Panc1 (cell line): ENCODE results near the gene STAB1. TPM values are rescaled to one million over a fixed set of nuclear protein-coding genes. Genes with fewer than 3 reads are reported as not detected.

Experiments
- ATAC-seq: fragments of 200-7000 bp; cut with Tn5 transposase; 2 replicates; pipeline ENCODE4 v1.9.1; 2020; ENCODE audit warnings: mild to moderate bottlenecking, moderate library complexity
- BruUV-seq: library from RNA; stranded (reverse); fragments of 400-500 nt; replicated peaks from 2 replicates; lab custom pipeline; 2021; lab: Mats Ljungman, UMichigan
- CTCF ChIA-PET: fragments of 300-600 bp; sonication (Branson Sonifier 250); formaldehyde crosslinking; loops from one replicate; lab custom pipeline; 2022; ENCODE audit warnings: antibody characterized with exemption; lab: Charles Lee
- POLR2A ChIA-PET: fragments of 300-600 bp; sonication (Branson Sonifier 250); formaldehyde crosslinking; loops from one replicate; lab custom pipeline; 2022; ENCODE audit warnings: antibody characterized with exemption; lab: Charles Lee
- DNase-seq: peaks from one replicate; pipeline ENCODE4 v3.0.0-alpha.2; 2010; ENCODE audit warnings: low read depth, low spot score
- H3K27ac ChIP-seq: 2 replicates; pipeline ENCODE4 v1.5.1; 2011; ENCODE audit warnings: mild to moderate bottlenecking, low read length, inconsistent platforms
- H3K27me3 ChIP-seq: fragments of 200-500 bp; sonication (Bioruptor generic); 2 replicates; pipeline ENCODE4 v1.6.0; 2014; ENCODE audit warnings: low read length, inconsistent platforms; ENCODE audit not compliant: control insufficient read depth, insufficient read depth
- H3K36me3 ChIP-seq: fragments of 200-500 bp; sonication (Bioruptor generic); 2 replicates; pipeline ENCODE4 v1.5.1; 2014; ENCODE audit warnings: inconsistent platforms, mild to moderate bottlenecking, low read length, moderate library complexity; ENCODE audit not compliant: control insufficient read depth, insufficient read depth
- H3K4me1 ChIP-seq: 2 replicates; pipeline ENCODE4 v1.5.1; 2011; ENCODE audit warnings: inconsistent platforms, mild to moderate bottlenecking, low read length, moderate library complexity; ENCODE audit not compliant: control insufficient read depth, insufficient read depth
- H3K4me3 ChIP-seq, 2 experiments: 2 replicates each; pipeline ENCODE4 v1.5.1; 2011 to 2012; ENCODE audit warnings: low read depth in 2 of 2, low read length in 2 of 2, mild to moderate bottlenecking in 2 of 2, inconsistent platforms in 1 of 2, moderate library complexity in 1 of 2
- H3K9me3 ChIP-seq: fragments of 200-500 bp; sonication (Bioruptor generic); 2 replicates; pipeline ENCODE4 v1.5.1; 2014; ENCODE audit warnings: low read depth, mild to moderate bottlenecking, inconsistent platforms, low read length, moderate library complexity; ENCODE audit not compliant: control insufficient read depth, insufficient read depth
- POLR2AphosphoS5 ChIP-seq: IDR thresholded peaks from 2 replicates; pipeline ENCODE4 v1.6.1; 2012; ENCODE audit warnings: mild to moderate bottlenecking, low read depth, low read length, moderate library complexity
- SIN3A ChIP-seq: IDR thresholded peaks from 2 replicates; pipeline ENCODE4 v1.6.1; 2012; ENCODE audit warnings: low read depth, mild to moderate bottlenecking, low read length, moderate library complexity, borderline replicate concordance; ENCODE audit not compliant: insufficient read depth
- TCF7L2 ChIP-seq: IDR thresholded peaks from 2 replicates; pipeline ENCODE4 v1.6.1; 2011; ENCODE audit warnings: mild to moderate bottlenecking, low read depth, low read length, inconsistent platforms
- in situ Hi-C: cut with HindIII; loops from 2 replicates; pipeline ENCODE4 v1.10.0; 2016; ENCODE audit warnings: low sequenced_read_pairs, low pct_unique_long_range_greater_than_20kb
- intact Hi-C: fragments of 100-400 bp; cut with micrococcal nuclease; formaldehyde crosslinking; loops from one replicate; pipeline ENCODE4 v1.10.0; 2022; ENCODE audit not compliant: unreplicated experiment
- total RNA-seq: library from RNA; stranded (reverse); gene quantifications from one replicate; pipeline ENCODE4 v1.2.1, GENCODE V29; 2021; ENCODE audit not compliant: unreplicated experiment
- TF ChIP-seq, protein P1 (sequence below): fragments of 450-650 bp; IDR thresholded peaks from 2 replicates; pipeline ENCODE4 v1.5.1; 2017; ENCODE audit warnings: mild to moderate bottlenecking
- TF ChIP-seq, protein P2 (sequence below), 2 experiments: IDR thresholded peaks; 2 replicates each; pipeline ENCODE4 v1.6.1; 2011 to 2012; ENCODE audit warnings: low read depth in 2 of 2, control low read depth in 1 of 2, low read length in 1 of 2, mild to moderate bottlenecking in 1 of 2, moderate library complexity in 1 of 2; ENCODE audit not compliant: insufficient read depth in 1 of 2

STAB1 gene
- total RNA-seq, 1 experiment from 2014 or later = 0.39 TPM

- Histone ChIP-seq H3K9me3 (no peaks in the 10 kb centered on the region), H3K36me3 (peaks cover 16% of the 10 kb centered on the region), H3K4me3 (no peak overlapping the region), H3K4me1 (no peaks in the 10 kb centered on the region), H3K27me3 (no peaks in the 10 kb centered on the region), H3K27ac (no peak overlapping the region)
- ATAC-seq (no peak), DNase-seq (no peak)
- no TSS peak for BruUV-seq
- CTCF ChIA-PET = no interaction called here
- in situ Hi-C loops (no loop called here), intact Hi-C loops (no loop called here)
- POLR2A ChIA-PET = no interaction called here
- TF ChIP-seq, protein P1, sequence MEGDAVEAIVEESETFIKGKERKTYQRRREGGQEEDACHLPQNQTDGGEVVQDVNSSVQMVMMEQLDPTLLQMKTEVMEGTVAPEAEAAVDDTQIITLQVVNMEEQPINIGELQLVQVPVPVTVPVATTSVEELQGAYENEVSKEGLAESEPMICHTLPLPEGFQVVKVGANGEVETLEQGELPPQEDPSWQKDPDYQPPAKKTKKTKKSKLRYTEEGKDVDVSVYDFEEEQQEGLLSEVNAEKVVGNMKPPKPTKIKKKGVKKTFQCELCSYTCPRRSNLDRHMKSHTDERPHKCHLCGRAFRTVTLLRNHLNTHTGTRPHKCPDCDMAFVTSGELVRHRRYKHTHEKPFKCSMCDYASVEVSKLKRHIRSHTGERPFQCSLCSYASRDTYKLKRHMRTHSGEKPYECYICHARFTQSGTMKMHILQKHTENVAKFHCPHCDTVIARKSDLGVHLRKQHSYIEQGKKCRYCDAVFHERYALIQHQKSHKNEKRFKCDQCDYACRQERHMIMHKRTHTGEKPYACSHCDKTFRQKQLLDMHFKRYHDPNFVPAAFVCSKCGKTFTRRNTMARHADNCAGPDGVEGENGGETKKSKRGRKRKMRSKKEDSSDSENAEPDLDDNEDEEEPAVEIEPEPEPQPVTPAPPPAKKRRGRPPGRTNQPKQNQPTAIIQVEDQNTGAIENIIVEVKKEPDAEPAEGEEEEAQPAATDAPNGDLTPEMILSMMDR = no peak
- TF ChIP-seq POLR2AphosphoS5 = no peak
- no peak for TF ChIP-seq SIN3A
- TF ChIP-seq, protein P2, sequence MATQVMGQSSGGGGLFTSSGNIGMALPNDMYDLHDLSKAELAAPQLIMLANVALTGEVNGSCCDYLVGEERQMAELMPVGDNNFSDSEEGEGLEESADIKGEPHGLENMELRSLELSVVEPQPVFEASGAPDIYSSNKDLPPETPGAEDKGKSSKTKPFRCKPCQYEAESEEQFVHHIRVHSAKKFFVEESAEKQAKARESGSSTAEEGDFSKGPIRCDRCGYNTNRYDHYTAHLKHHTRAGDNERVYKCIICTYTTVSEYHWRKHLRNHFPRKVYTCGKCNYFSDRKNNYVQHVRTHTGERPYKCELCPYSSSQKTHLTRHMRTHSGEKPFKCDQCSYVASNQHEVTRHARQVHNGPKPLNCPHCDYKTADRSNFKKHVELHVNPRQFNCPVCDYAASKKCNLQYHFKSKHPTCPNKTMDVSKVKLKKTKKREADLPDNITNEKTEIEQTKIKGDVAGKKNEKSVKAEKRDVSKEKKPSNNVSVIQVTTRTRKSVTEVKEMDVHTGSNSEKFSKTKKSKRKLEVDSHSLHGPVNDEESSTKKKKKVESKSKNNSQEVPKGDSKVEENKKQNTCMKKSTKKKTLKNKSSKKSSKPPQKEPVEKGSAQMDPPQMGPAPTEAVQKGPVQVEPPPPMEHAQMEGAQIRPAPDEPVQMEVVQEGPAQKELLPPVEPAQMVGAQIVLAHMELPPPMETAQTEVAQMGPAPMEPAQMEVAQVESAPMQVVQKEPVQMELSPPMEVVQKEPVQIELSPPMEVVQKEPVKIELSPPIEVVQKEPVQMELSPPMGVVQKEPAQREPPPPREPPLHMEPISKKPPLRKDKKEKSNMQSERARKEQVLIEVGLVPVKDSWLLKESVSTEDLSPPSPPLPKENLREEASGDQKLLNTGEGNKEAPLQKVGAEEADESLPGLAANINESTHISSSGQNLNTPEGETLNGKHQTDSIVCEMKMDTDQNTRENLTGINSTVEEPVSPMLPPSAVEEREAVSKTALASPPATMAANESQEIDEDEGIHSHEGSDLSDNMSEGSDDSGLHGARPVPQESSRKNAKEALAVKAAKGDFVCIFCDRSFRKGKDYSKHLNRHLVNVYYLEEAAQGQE (IDR thresholded peaks at IDR 0.05; ENCODE audit: insufficient read depth in 1 of 2, low read depth in 2 of 2, low read length in 1 of 2) = no peak
- TF ChIP-seq TCF7L2 = no peak
These were observed 66.0 kb downstream of the STAB1 start for GRCh38 chr3:52561028-52561747.

GRCh38 chr3:52563984-52564383 lies 68.8 kb downstream of the STAB1 start:
- no peaks in the 10 kb centered on the region for H3K9me3 ChIP-seq
- ChIA-PET CTCF (no interaction called here), POLR2A (no interaction called here)
- ATAC-seq = no peak
- intact Hi-C loops = no loop called here
- no peak overlapping the region for H3K27ac ChIP-seq
- no peaks in the 10 kb centered on the region for H3K4me1 ChIP-seq
- peaks cover 13% of the 10 kb centered on the region for H3K36me3 ChIP-seq
- H3K4me3 ChIP-seq = no peak overlapping the region
- TF ChIP-seq, protein P1 = no peak
- TF ChIP-seq TCF7L2 (no peak), SIN3A (no peak), POLR2AphosphoS5 (no peak)
- TF ChIP-seq, protein P2 (IDR thresholded peaks at IDR 0.05; ENCODE audit: insufficient read depth in 1 of 2, low read depth in 2 of 2, low read length in 1 of 2) = no peak
- no peaks in the 10 kb centered on the region for H3K27me3 ChIP-seq
- BruUV-seq = no TSS peak
- in situ Hi-C loops = no loop called here
- DNase-seq = no peak
